Fibroblast of villous mesenchyme (primary cell): Measurements from ENCODE around the gene FBLN2. TPM values are rescaled to one million over a fixed set of nuclear protein-coding genes. Genes with fewer than 3 reads are reported as not detected.

Source experiments
- DNase-seq: peaks from one replicate; pipeline ENCODE4 v3.0.0-alpha.2; 2010; ENCODE audit warnings: low read depth
- H3K4me3 ChIP-seq: 2 replicates; pipeline ENCODE4 v1.5.1; 2011; ENCODE audit warnings: low read depth, mild to moderate bottlenecking, low read length
- total RNA-seq: library from RNA; depleted of rRNA; stranded (reverse); fragments of >200 nt; gene quantifications from 2 replicates; pipeline ENCODE4 v1.2.3, GENCODE V29; 2012
- TF ChIP-seq, protein P1 (sequence below): IDR thresholded peaks from 2 replicates; pipeline ENCODE4 v1.5.1; 2012; ENCODE audit warnings: low read depth, mild to moderate bottlenecking, low read length; ENCODE audit not compliant: insufficient read depth

The FBLN2 gene
- total RNA-seq, 1 donor, result 30.2 TPM

- peak; percentile 12 for DNase-seq
- TF ChIP-seq, protein P1, sequence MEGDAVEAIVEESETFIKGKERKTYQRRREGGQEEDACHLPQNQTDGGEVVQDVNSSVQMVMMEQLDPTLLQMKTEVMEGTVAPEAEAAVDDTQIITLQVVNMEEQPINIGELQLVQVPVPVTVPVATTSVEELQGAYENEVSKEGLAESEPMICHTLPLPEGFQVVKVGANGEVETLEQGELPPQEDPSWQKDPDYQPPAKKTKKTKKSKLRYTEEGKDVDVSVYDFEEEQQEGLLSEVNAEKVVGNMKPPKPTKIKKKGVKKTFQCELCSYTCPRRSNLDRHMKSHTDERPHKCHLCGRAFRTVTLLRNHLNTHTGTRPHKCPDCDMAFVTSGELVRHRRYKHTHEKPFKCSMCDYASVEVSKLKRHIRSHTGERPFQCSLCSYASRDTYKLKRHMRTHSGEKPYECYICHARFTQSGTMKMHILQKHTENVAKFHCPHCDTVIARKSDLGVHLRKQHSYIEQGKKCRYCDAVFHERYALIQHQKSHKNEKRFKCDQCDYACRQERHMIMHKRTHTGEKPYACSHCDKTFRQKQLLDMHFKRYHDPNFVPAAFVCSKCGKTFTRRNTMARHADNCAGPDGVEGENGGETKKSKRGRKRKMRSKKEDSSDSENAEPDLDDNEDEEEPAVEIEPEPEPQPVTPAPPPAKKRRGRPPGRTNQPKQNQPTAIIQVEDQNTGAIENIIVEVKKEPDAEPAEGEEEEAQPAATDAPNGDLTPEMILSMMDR, result no peak
- H3K4me3 ChIP-seq, result no peak overlapping the region
Observed at GRCh38 chr3:13644341-13645117, 95.6 kb downstream of the FBLN2 start.

GRCh38 chr3:13645801-13646637, 97.1 kb downstream of the FBLN2 start:
- DNase-seq, result no peak
- TF ChIP-seq, protein P1, result no peak
- H3K4me3 ChIP-seq, result no peak overlapping the region

DNA sequence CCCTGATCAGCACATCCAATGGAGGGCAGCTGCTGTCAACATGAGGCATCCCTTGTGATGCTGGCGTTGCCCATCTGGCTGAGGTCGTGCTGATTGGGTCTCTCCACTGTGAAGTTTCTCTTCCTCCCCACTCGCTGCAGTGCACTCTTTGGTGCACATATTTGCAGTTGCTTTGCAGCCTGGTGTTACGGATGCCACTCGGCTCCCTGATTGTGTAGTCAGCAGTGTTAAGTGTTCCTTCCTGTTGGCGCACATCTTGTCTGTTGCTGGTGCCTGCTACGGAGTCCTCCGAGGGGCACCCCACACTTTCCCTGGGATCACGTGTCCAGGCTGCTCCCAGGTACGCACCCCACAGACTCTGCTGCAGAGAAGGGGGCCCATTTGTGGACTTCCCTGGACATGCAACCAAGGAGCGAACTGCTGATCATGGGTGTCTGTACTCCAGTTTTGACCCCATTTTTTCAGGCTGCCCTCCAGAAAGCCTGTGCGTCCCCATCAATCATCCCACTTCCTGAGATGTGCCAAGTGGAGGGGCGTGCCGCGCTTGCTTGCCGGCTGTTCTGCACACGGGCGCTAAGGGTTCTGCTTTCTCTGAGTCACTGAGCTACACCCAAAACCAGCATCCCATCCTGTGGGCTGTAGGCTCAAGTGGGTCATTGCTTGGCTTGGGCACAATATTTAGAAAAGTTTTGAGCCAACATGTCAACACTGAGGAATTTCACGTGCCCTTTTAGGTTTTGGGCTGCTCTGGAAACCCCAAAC, 98.6 kb downstream of the FBLN2 start:
- TF ChIP-seq, protein P1, result no peak
- DNase-seq, result peak; percentile 24
- H3K4me3 ChIP-seq, result no peak overlapping the region

DNA sequence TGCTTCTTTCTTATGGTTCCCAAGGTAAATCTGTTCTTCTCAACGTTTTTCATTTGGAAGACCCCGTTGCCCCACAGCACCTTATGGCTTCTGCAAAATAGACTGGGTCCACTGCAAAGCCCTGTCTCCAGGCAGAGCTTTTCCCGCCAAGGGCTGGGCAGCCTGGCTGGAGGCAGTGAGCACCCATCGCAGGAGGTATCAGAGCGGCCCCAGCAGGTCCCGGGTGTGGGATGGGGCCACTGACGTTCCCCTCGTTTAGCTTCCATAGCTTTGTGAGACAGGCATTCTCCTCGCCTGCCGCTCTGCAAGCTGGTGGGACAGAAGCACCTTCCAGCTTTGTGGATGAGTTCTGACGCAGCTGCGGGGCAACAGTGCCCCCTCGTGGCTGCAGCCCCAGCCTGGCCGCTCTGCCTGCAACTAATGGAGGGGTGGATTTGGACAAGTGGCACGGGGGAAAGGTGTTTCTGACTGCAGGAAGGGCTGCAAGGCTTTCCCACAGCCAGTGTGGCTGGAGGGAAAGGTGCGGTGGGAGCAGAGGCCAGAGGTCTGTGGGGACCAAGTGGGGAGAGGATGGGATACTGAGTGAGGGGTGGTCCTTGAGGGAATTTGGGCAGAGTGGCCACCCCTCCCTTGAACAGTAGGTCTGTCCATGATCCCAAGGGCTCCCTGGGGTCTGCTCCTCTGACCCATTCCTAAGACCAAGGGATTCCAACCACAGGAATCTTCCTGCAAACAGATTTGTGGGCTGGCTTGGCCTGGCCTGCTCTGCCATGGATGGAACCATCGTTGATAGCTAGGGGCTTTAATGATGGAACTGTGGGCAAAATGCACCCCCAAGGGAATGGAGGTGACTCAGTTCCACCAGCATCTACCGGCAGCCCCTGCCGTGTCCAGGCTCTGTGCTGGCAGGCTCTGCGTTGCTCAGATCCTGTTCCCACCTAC, 99.4 kb downstream of the FBLN2 start:
- DNase-seq, result peak; percentile 77
- no peak overlapping the region for H3K4me3 ChIP-seq

GRCh38 chr3:13650210-13651056, 101.5 kb downstream of the FBLN2 start:
- TF ChIP-seq, protein P1, result peak; percentile 98
- H3K4me3 ChIP-seq, result no peak overlapping the region
- peak; percentile 61 for DNase-seq

More for the DNA sequence above, 99.4 kb downstream of the FBLN2 start:
- TF ChIP-seq, protein P1, result peak; percentile 99
